Fibroblast of peridontal ligament (primary cell): ENCODE measurements around the gene WNT8B.

Experiments
- DNase-seq: peaks from one replicate; pipeline ENCODE4 v3.0.0-alpha.2; 2010; ENCODE audit errors: extremely low read depth

The WNT8B gene

DNA sequence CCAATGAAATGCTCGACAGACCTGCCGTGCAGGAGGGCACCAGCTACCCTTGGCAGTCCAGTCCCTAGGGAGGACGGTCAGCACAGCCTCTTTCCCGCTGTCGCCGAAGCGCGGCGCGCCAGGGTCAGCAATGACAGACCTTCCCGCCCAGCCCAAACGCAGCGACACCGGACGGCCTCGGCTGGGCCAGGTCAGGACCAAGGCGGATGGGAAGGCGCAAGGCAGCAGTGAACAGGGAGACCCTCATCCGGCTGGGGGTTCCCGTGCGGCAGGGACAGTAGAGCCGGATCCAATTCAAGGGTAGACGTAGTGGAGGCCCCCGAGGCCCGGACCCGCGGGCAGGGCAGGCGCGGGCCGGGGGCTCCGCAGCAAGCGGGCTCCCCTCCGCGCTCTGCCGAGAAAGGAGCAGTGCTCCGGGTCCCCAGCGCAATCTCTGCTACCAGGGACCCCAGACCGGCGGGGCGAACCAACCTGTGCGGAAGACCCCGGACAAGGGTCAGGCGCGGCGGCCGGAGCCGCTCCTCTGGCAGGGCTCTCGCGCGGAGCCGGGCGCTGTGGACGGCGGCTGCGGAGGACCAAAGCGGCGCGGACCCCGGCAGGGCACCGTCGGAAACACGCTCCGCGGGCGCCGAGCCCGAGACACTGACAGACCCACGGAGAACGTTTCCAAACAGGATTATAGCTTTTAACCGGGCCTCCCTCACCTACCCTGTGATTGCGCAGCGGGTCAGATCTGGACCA lies 56.7 kb downstream of the WNT8B start, which contains the start of gene SEC31B:
SEC31B (minus strand) TSS at position 551 of the 741 bp plus-strand sequence. CDS start 2,909 bp downstream, outside the sequence.
- no peak for DNase-seq

DNA sequence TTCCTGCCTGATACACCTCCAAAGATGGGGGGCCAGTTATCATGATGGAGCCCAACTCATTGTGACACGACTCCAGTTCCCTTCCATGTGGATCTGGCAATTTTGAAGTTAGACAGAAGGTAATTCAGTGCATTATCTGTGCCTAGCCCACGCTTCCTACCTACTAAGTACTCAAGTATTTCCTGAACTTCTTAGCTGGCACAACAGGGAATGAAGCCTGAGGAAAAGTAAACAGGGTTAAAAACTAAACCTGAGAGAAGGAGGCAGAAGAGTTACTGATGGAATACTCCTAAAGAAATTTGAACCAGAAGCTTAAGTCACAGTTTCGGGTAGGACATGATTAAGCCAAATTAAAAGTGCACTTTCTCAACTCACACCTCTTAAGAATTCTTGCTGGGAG lies 58.0 kb downstream of the WNT8B start:
- DNase-seq: no peak

DNA sequence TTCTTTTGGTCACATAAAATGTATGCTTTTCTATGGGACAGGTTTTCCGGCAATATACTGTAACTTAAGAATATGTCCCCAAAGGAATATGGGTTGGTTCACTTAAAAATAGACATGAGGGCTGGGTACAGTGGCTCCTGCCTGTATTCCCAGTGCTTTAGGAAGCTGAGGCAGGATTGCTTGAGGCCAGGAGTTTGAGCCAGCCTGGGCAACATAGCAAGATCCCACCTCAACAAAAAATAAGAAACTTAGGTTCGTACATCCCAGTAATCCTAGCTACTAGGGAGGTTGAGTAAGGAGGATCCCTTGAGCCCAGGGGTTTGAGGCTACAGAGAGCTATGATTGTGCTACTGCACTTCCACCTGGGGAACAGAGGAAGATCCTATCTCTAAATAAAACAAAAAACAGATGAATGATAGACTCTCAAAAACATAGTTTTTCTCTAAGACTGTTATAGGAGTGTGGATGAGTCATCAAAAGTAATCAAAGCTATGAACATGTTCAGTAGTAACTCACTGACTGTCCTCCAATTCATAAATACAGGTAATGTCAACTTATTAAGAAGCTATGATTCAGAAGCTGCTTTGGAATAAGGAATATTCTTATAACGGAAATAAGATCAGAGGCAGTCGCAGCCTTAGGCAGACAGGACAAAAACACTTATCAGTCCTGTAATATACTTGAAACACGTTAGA lies 59.4 kb downstream of the WNT8B start:
- DNase-seq: no peak

DNA sequence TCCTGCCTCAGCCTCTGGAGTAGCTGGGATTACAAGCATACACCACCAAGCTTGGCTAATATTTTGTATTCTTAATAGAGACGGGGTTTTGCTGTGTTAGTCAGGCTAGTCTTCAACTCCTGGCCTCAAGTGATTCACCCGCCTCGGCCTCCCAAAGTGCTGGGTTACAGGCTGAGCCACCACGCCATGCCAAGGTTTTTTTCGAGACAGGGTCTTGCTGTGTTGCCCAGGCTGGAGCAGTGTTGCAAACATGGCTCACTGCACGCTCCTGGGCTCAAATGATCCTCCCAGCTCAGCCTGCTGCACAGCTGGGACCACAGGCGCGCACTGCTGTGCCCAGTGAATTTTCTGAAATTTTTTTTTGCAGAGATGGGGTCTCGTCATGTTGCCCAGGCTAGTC lies 60.1 kb downstream of the WNT8B start:
- no peak for DNase-seq

DNA sequence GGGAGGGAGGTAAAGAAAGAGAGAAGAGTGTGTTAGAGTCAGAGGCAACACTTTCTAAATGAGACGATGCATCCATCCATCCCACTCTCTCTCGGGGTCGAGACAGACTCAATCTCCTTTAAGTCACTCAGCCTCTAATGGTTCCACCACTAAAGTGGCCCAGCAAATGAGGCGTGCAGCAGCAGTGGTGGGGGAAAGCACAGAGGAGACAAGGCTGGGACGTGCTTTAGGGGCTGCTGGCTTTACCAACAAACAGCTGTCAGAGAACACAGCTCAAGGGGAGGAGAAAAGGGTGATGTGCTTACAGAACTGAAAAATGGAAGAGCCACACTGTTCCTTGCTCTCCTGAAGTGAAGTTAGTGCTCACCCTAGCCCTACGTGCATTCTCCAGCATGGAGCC lies 61.4 kb downstream of the WNT8B start:
- DNase-seq: no peak

DNA sequence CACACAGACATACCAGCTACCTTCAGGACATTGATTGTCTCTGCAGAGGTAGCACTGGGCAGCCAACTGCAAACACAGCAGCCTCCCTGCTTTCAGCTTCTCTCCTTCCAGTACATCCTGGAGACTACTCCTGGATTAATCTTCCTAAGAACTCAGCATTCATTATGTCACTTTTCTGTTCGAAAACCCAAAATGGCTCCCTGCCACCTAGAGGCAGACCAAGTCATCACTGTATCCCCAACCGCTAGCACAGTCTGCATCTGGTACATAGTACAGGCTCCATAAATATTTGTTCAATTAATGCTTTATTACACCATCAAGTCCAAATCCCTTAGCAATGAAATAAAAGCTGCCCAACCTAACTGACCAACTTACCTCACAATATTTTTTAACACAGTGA lies 61.8 kb downstream of the WNT8B start:
- DNase-seq: no peak

DNA sequence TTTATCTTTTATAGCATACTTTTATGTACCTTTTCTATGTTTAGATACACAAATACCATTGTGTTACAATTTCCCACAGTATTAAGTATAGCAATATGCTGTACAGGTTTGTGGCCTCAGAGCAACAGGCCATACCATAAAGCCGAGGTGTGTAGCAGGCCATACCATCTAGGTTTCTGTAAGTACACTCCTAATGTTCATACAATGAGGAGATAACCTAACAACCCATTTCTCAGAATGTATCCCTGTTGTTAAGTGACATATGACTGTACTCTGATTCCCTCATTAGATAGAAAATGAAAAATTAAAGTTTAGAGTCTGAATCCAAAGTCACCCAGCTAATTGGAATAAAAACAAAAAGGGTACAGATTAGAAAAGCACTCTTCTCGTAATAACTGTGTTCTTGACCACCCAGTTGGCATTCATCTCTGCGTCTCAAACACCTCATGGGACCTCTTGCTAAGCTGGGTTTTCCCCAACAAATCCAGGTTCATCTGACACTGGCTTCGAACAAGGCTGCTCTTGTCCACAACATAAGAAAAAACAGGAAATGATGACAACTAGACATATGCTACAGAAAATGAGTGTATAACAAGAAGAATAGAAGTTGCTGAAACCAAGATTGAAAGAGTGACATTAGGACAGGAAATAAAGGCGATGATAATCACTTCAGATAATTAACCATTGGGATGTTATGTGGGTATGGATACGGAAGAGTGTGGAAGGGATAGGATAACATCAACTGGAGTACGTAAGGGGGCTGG lies 65.5 kb downstream of the WNT8B start:
- DNase-seq: no peak

DNA sequence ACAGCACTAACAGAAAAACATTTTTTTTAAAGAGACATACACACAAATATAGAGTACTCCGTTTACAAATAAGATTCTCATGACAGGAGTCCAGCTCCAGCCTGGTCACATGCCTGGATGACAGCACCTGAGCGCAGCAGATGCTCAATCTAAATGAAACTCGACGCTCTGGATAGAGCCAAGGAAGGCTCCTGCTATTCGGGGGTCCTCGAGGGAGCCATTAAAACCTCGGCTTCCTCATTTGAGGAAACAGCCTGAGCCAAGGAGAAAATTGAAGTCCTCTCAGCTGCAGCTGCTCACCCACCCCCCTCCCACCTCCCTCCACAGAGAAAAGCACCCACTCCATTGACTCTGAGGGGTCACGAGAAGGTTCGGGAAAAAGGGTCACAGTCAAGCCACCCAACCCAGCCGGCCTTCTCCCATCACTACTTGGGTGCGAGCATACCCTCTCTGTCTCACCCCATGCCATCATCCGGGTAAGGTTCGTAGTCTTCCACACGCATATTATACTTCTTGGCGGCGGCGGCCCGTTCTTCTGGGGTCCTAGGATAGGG lies 66.2 kb downstream of the WNT8B start:
- DNase-seq: no peak

DNA sequence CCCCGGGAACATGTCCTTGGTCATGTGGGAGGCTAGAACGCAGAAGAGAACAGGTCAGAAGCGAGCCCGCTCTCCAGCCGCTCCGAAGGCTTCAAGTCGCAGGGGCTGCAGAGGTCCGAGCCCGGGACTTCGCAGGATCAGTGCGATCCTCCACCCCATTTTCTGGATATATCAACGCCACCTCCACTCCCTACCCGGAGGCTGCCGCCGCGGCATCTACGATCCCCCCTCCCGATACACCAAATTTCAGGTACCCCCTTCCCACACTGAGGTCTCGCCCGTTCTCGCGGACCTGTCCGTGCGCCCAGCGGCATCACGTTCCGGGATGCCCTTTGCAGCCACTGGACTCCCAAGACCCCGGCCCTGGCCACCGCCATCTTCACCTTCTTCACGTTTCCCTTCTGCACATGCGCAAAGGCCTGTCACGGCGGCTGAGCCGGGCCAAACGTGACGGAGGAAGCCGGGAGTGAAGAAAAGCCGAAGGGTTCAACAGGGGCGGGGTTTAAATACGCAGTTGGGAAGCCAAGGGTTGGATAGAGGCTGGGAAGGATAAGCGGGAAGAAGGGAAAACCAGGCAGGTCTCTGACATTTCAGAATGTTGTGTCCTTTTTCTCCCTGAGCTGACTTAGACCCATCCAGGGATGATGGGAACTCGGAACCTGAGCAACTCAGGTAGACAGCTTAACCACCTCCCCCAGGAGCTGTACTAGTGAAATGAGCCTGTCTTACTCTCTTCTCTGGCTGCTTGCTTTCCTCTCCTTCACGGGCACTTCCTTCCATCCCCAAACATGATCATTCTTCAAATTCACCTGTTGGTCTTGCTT lies 66.9 kb downstream of the WNT8B start, which contains the start of gene NDUFB8:
NDUFB8 (minus strand) TSS at position 397 of the 824 bp plus-strand sequence; CDS start at position 377, 20 bp downstream.
- DNase-seq: peak; percentile 81

DNA sequence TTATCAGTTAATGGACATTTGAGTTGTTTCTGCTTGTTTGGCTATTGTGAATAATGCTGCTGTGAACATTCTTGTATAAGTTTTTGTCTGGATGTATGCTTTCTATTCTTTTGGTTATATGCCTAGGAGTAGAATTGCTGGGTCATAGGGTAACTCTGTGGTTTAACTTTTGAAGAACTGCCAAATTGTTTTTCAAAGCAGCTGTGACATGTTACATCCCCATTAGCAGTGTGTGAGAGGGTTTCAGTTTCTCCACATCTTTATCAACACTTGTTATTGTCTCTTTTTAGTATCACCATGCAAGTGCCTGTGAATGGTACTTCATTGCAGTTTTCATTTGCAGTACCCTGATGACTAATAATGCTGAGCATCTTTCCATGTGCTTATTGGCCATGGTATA lies 69.0 kb downstream of the WNT8B start:
- peak; percentile 3 for DNase-seq
